Esophagus squamous epithelium (tissue), 5 donors: ENCODE data around the gene SH3RF2. TPM values are rescaled to one million over a fixed set of nuclear protein-coding genes. Genes with fewer than 3 reads are reported as not detected.

Experiments
- DNase-seq: peaks from one replicate; lab custom pipeline; 2025; lab: John Stamatoyannopoulos, UW
- H3K27ac ChIP-seq, 4 donors: fragments of 200-600 bp; sonication (generic); one replicate each; pipeline ENCODE4 v1.5.1; 2016 to 2019; ENCODE audit warnings: mild to moderate bottlenecking in 1 of 4
- H3K27me3 ChIP-seq, 4 donors: fragments of 200-600 bp; sonication (generic); 1 replicate in 3 of 4; 2 replicates in 1 of 4; pipeline versions ENCODE4 v1.5.1 to v1.6.0; 2017 to 2021; ENCODE audit warnings: antibody characterized with exemption in 1 of 4
- H3K36me3 ChIP-seq, 3 donors: fragments of 200-600 bp; sonication (generic); one replicate each; pipeline ENCODE4 v1.5.1; 2016 to 2019
- H3K4me1 ChIP-seq, 3 donors: fragments of 200-600 bp; sonication (generic); one replicate each; pipeline ENCODE4 v1.5.1; 2017 to 2019
- H3K4me3 ChIP-seq, 4 donors: fragments of 200-600 bp; sonication (generic); 1 replicate in 3 of 4; 2 replicates in 1 of 4; pipeline ENCODE4 v1.5.1; 2016 to 2019; ENCODE audit warnings: mild to moderate bottlenecking in 2 of 4, moderate library complexity in 1 of 4
- H3K9me3 ChIP-seq, 3 donors: fragments of 200-600 bp; sonication (generic); one replicate each; pipeline ENCODE4 v1.5.1; 2016 to 2019
- POLR2A ChIP-seq, 4 donors: fragments of 450-650 bp; IDR thresholded peaks; one replicate each; pipeline ENCODE4 v1.6.1; 2017; ENCODE audit warnings: antibody characterized with exemption in 4 of 4, mild to moderate bottlenecking in 4 of 4, moderate library complexity in 3 of 4
- WGBS, 2 donors: methylation state at CpG; one replicate each; pipeline ENCODE4 v1.1.5; 2018; 5-methylcytosine and 5-hydroxymethylcytosine counted together
- intact Hi-C: fragments of 100-400 bp; cut with DNase I; formaldehyde crosslinking; loops from one replicate; pipeline ENCODE4 v1.15.0; 2022
- total RNA-seq, 4 donors: library from RNA; depleted of rRNA; stranded (reverse); fragments of >200 nt; gene quantifications; one replicate each; pipeline ENCODE4 v1.1.0, GENCODE V29; 2016
- TF ChIP-seq, protein P1 (sequence below), 6 experiments: fragments of 450-650 bp in 4 of 6; fragments of 200-600 bp in 2 of 6; sonication (generic) in 2 of 6; IDR thresholded peaks; one replicate each; pipeline ENCODE4 v1.5.1; 2016 to 2019; ENCODE audit warnings: antibody characterized with exemption in 6 of 6, mild to moderate bottlenecking in 4 of 6, moderate library complexity in 4 of 6
- donor health status: DM: yes; HTN: yes; CAD: no.

Gene SH3RF2
- total RNA-seq, 4 donors from 2014 or later: 33.4 to 63.1 (median 59.1) TPM

GRCh38 chr5:146109379-146109778 is 173.0 kb downstream of the SH3RF2 start:
- no peak for TF ChIP-seq POLR2A (IDR thresholded peaks at IDR 0.05)
- TF ChIP-seq, protein P1, sequence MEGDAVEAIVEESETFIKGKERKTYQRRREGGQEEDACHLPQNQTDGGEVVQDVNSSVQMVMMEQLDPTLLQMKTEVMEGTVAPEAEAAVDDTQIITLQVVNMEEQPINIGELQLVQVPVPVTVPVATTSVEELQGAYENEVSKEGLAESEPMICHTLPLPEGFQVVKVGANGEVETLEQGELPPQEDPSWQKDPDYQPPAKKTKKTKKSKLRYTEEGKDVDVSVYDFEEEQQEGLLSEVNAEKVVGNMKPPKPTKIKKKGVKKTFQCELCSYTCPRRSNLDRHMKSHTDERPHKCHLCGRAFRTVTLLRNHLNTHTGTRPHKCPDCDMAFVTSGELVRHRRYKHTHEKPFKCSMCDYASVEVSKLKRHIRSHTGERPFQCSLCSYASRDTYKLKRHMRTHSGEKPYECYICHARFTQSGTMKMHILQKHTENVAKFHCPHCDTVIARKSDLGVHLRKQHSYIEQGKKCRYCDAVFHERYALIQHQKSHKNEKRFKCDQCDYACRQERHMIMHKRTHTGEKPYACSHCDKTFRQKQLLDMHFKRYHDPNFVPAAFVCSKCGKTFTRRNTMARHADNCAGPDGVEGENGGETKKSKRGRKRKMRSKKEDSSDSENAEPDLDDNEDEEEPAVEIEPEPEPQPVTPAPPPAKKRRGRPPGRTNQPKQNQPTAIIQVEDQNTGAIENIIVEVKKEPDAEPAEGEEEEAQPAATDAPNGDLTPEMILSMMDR (IDR thresholded peaks at IDR 0.05): no peak
- WGBS, 2 donors: 88% methylated on average over 1 of the region's 1 CpG; no CpG with 5 or more reads in 1 of the 2 donors
- DNase-seq: no peak
- Histone ChIP-seq H3K27me3 (no peaks in the 10 kb centered on the region), H3K4me1 (no peaks in the 10 kb centered on the region), H3K27ac (no peak overlapping the region), H3K9me3 (no peaks in the 10 kb centered on the region), H3K4me3 (no peak overlapping the region), H3K36me3 (peaks cover 0 to 31% (median 0%) of the 10 kb centered on the region in 3 donors)
- intact Hi-C loops: no loop called here

- Histone ChIP-seq H3K4me1 (no peaks in the 10 kb centered on the region), H3K36me3 (peaks cover 0 to 50% (median 3%) of the 10 kb centered on the region in 3 donors), H3K27me3 (no peaks in the 10 kb centered on the region), H3K9me3 (no peaks in the 10 kb centered on the region), H3K4me3 (no peak overlapping the region), H3K27ac (no peak overlapping the region)
- intact Hi-C loops: no loop called here
- TF ChIP-seq, protein P1 (IDR thresholded peaks at IDR 0.05): no peak
- no peak for TF ChIP-seq POLR2A (IDR thresholded peaks at IDR 0.05)
- no peak for DNase-seq
- 59 to 73% methylated on average over 1 of the region's 1 CpG for WGBS, 2 donors
Measured at GRCh38 chr5:146111409-146111808, 175.0 kb downstream of the SH3RF2 start.

DNA sequence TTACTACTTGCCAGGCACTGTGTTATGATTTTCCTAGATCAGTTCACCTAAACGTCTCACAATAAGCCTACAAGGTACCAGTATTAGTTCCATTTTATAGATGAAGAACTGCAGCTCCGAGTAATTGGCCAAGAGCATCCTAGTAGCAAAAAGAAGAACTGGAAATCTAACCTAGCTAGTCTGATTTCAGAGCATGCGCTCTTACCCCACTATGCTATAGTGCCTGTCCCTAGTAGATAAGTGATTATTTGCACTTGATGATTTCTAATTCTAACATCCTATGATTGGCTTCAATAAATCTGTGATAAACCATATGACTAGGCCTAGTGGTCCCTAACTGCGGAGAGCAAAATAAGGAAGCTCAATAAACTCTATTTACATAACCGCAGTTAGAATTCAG is 176.1 kb downstream of the SH3RF2 start:
- intact Hi-C loops: no loop called here
- H3K4me3 ChIP-seq: no peak overlapping the region
- no peaks in the 10 kb centered on the region for H3K9me3 ChIP-seq
- H3K27ac ChIP-seq: no peak overlapping the region
- no peaks in the 10 kb centered on the region for H3K27me3 ChIP-seq
- no peak for DNase-seq
- H3K4me1 ChIP-seq: no peaks in the 10 kb centered on the region
- TF ChIP-seq, protein P1 (IDR thresholded peaks at IDR 0.05): no peak
- TF ChIP-seq POLR2A (IDR thresholded peaks at IDR 0.05): no peak
- 82 to 96% methylated on average over 5 of the region's 5 CpGs for WGBS, 2 donors
- H3K36me3 ChIP-seq: peaks cover 0 to 61% (median 3%) of the 10 kb centered on the region in 3 donors

Other genes with a start within 250 kb of the SH3RF2 start
- 10 to 100 TPM in 1 of 4 donors, 1 to 10 TPM in 2, under 1 TPM in 1; 0.68 to 12.6 (median 6.5) TPM for gene PRELID2, start 101.2 kb upstream of the SH3RF2 start, total RNA-seq
- gene GRXCR2, start 63.6 kb upstream of the SH3RF2 start, total RNA-seq: not detected
- gene PLAC8L1, start 169.0 kb downstream of the SH3RF2 start, total RNA-seq: not detected
- 10 to 100 TPM; 31.8 to 69.2 (median 57.6) TPM for gene LARS1, start 246.1 kb downstream of the SH3RF2 start, total RNA-seq